Gastrocnemius medialis (tissue), 4 donors: ENCODE measurements around the gene VDAC1.

Source experiments
- POLR2A ChIP-seq, 2 donors: fragments of 450-650 bp; IDR thresholded peaks; one replicate each; pipeline ENCODE4 v1.6.1; 2017; ENCODE audit warnings: antibody characterized with exemption in 2 of 2, mild to moderate bottlenecking in 2 of 2, moderate library complexity in 2 of 2
- TF ChIP-seq, protein P1 (sequence below), 5 experiments: fragments of 450-650 bp in 3 of 5; fragments of 200-600 bp in 2 of 5; sonication (generic) in 2 of 5; IDR thresholded peaks in 4 of 5; conservative IDR thresholded peaks in 1 of 5; 1 replicate in 4 of 5; 2 replicates in 1 of 5; pipeline ENCODE4 v1.5.1; 2016 to 2019; ENCODE audit warnings: antibody characterized with exemption in 5 of 5, mild to moderate bottlenecking in 3 of 5, moderate library complexity in 3 of 5

DNA sequence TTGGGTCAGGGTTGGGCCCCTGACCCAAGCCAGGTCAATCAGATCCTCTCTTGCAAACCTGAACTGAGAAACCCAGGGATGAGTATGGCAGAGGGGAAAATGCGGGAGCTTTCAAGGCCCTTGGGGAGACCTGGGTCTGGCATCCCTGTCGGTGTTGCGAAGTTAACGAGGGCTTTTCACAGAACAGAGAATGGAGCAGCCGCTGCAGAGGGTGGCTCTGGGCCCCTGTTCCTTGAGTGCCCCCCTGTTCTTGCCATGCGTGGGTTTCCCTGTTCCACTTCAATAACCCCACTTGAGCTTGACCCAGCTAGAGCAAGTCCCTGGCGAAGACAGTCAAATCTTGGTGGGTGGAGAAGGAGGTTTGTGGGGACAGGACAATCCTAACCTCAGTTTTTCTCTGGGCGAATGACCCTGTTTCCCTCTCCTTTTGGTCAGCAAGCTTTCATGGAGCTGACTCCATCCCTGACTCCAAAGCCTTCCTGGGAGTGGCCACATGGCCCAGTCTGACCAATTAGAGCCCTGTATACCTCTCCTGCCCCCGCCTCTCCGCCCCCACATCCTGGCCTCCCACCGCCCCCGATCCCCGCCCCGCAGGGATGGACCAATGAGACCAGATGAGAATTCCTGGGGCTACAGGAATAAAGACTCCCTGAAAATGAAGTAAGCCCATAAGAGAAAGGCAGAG is 2.9 kb upstream of the VDAC1 start:
- TF ChIP-seq, protein P1, sequence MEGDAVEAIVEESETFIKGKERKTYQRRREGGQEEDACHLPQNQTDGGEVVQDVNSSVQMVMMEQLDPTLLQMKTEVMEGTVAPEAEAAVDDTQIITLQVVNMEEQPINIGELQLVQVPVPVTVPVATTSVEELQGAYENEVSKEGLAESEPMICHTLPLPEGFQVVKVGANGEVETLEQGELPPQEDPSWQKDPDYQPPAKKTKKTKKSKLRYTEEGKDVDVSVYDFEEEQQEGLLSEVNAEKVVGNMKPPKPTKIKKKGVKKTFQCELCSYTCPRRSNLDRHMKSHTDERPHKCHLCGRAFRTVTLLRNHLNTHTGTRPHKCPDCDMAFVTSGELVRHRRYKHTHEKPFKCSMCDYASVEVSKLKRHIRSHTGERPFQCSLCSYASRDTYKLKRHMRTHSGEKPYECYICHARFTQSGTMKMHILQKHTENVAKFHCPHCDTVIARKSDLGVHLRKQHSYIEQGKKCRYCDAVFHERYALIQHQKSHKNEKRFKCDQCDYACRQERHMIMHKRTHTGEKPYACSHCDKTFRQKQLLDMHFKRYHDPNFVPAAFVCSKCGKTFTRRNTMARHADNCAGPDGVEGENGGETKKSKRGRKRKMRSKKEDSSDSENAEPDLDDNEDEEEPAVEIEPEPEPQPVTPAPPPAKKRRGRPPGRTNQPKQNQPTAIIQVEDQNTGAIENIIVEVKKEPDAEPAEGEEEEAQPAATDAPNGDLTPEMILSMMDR (IDR thresholded peaks at IDR 0.05 in 4 of 5, conservative IDR thresholded peaks at IDR 0.05 in 1 of 5): no peak
- no peak for TF ChIP-seq POLR2A (IDR thresholded peaks at IDR 0.05)
